ENCODE results near the gene DCUN1D1.

DNA sequence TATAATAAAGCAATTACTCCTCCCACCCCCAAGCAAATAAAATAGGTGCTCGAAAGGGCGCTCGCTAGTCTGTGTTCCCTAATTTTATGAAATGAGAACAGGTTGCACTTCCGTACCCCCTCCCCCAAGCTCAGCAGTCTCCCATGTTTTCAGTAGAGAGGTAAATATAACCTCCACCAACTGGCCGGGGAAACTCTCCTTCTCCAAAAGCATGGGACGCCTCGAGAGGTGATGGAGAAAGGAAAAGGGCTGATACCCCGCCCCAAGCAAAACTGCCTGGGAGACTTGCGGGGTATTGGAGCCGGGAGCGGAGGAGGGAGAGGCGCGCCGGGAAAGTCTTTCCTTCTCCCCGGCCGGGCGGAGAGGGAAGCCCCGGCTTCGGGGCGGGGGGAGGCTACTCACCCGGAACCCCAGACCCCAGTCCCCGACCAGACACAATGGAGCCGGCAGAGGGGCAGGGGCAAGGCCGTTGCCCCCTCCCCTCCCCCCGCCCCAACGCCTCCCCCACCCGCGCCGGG lies 605 bp downstream of the DCUN1D1 start:
- no peak for TF ChIP-seq ZNF274 (IDR thresholded peaks at IDR 0.05; ENCODE audit: low read depth, low read length)
- no peak for TF ChIP-seq YY1 (IDR thresholded peaks at IDR 0.05; ENCODE audit: insufficient read depth, insufficient read length)
